Fibroblast of the aortic adventitia (primary cell): ENCODE data around the gene TSTD2. TPM values are rescaled to one million over a fixed set of nuclear protein-coding genes. Genes with fewer than 3 reads are reported as not detected.
A peak's percentile ranks its signal among the peaks of the same experiment; 100 is the strongest.

Experiments
- DNase-seq: peaks from one replicate; pipeline ENCODE4 v3.0.0-alpha.2; 2010; ENCODE audit warnings: low read depth
- H3K4me3 ChIP-seq: 2 replicates; pipeline ENCODE4 v1.5.1; 2011; ENCODE audit warnings: low read depth, mild to moderate bottlenecking, control low read depth, low read length, moderate library complexity
- CTCF ChIP-seq: IDR thresholded peaks from 2 replicates; pipeline ENCODE4 v1.5.1; 2011; ENCODE audit warnings: mild to moderate bottlenecking, low read length, control low read depth, inconsistent platforms; ENCODE audit not compliant: insufficient read depth
- total RNA-seq: library from RNA; depleted of rRNA; stranded (reverse); fragments of >200 nt; gene quantifications from 2 replicates; pipeline ENCODE4 v1.2.3, GENCODE V29; 2012; ENCODE audit warnings: low replicate concordance

Gene TSTD2
- total RNA-seq, 1 donor = 17.6 TPM

GRCh38 chr9:97601228-97601898 lies 31.8 kb downstream of the TSTD2 start:
- TF ChIP-seq CTCF = no peak
- no peak overlapping the region for H3K4me3 ChIP-seq
- DNase-seq = no peak

GRCh38 chr9:97600531-97601227 lies 32.5 kb downstream of the TSTD2 start:
- TF ChIP-seq CTCF = no peak
- no peak for DNase-seq
- H3K4me3 ChIP-seq = no peak overlapping the region

- TF ChIP-seq CTCF = no peak
- no peak for DNase-seq
- no peak overlapping the region for H3K4me3 ChIP-seq
These were observed 33.8 kb downstream of the TSTD2 start for GRCh38 chr9:97599314-97599846.

GRCh38 chr9:97598461-97599288 lies 34.5 kb downstream of the TSTD2 start:
- peak; percentile 96 for TF ChIP-seq CTCF
- peak; percentile 88 for DNase-seq
- no peak overlapping the region for H3K4me3 ChIP-seq

GRCh38 chr9:97596906-97597305 lies 36.3 kb downstream of the TSTD2 start:
- H3K4me3 ChIP-seq = no peak overlapping the region
- DNase-seq = no peak
- no peak for TF ChIP-seq CTCF

- no peak for TF ChIP-seq CTCF
- no peak for DNase-seq
- no peak overlapping the region for H3K4me3 ChIP-seq
These were observed 38.7 kb downstream of the TSTD2 start for GRCh38 chr9:97594381-97594921.
